Skeletal muscle cell (primary cell): ENCODE measurements around the gene GOLIM4.
"Not testable (repeated sequence)": the region's sequence is repeated elsewhere in the genome, so short reads cannot be mapped to it uniquely, and the experiment has no call there.

Experiments used
- DNase-seq: peaks from one replicate; pipeline ENCODE4 v3.0.0-alpha.2; 2010; ENCODE audit warnings: low read depth
- H3K4me3 ChIP-seq: 2 replicates; pipeline ENCODE4 v1.5.1; 2011; ENCODE audit warnings: low read depth, mild to moderate bottlenecking, control low read depth, low read length, moderate library complexity

GOLIM4 gene

GRCh38 chr3:168095611-168096209 is at the start of gene GOLIM4:
GOLIM4 (minus strand) TSS chr3:168095924; CDS start chr3:168095285, 639 bp downstream.
- peak within 1 kb of the TSS; percentile 95 for H3K4me3 ChIP-seq
- peak; percentile 96 for DNase-seq

DNA sequence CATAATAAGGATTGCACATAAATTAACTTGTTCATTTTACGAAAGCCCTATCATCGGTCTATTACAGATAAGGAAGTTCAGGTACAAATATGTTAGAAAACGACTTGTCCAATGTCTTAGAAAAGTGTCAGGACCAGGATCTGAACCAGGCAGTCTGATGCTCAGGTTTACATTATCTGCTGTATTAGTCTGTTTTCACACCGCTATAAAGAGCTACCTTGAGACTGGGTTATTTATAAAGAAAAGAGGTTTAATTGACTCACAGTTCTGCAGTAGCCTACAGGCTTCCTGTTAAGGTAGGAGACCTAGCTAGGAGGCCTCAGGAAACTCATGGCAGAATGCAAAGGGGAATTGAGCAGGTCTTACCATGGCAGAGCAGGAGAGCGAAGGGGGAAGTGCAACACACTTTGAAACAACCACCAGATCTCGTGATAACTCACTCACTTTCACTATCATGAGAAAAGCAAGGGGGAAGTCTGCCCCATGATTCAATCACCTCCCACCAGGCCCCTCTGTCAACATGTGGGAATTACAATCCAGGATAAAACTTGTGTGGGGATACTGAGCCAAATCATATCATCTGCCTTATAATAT is 45.8 kb upstream of the GOLIM4 start:
- DNase-seq = no peak
- H3K4me3 ChIP-seq = no peak overlapping the region

GRCh38 chr3:168139947-168140346 is 44.2 kb upstream of the GOLIM4 start:
- no peak overlapping the region for H3K4me3 ChIP-seq
- no peak for DNase-seq

- no peak overlapping the region for H3K4me3 ChIP-seq
Measured at GRCh38 chr3:168138421-168138820, 42.7 kb upstream of the GOLIM4 start.

GRCh38 chr3:168134931-168135330 is 39.2 kb upstream of the GOLIM4 start:
- H3K4me3 ChIP-seq = no peak overlapping the region
- no peak for DNase-seq

More at GRCh38 chr3:168138421-168138820, 42.7 kb upstream of the GOLIM4 start:
- no peak for DNase-seq

DNA sequence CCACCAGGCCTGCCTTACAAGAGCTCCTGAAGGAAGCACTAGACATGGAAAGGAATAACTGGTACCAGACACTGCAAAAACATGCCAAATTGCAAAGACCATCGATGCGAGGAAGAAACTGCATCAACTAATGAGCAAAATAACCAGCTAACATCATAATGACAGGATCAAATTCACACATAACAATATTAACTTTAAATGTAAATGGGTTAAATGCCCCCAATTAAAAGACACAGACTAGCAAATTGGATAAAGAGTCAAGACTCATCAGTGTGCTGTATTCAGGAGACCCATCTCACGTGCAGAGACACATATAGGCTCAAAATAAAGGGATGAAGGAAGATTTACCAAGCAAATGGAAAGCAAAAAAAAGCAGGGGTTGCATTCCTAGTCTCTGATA is 34.5 kb upstream of the GOLIM4 start:
- H3K4me3 ChIP-seq, DNase-seq: not testable (repeated sequence)

- DNase-seq, H3K4me3 ChIP-seq: not testable (repeated sequence)
Measured at GRCh38 chr3:168128463-168128862, 32.7 kb upstream of the GOLIM4 start.

GRCh38 chr3:168127466-168127865 is 31.7 kb upstream of the GOLIM4 start:
- no peak overlapping the region for H3K4me3 ChIP-seq
- no peak for DNase-seq

GRCh38 chr3:168124791-168125190 is 29.1 kb upstream of the GOLIM4 start:
- no peak overlapping the region for H3K4me3 ChIP-seq
- no peak for DNase-seq

- no peak for DNase-seq
- H3K4me3 ChIP-seq = no peak overlapping the region
Measured at GRCh38 chr3:168124291-168124690, 28.6 kb upstream of the GOLIM4 start.

DNA sequence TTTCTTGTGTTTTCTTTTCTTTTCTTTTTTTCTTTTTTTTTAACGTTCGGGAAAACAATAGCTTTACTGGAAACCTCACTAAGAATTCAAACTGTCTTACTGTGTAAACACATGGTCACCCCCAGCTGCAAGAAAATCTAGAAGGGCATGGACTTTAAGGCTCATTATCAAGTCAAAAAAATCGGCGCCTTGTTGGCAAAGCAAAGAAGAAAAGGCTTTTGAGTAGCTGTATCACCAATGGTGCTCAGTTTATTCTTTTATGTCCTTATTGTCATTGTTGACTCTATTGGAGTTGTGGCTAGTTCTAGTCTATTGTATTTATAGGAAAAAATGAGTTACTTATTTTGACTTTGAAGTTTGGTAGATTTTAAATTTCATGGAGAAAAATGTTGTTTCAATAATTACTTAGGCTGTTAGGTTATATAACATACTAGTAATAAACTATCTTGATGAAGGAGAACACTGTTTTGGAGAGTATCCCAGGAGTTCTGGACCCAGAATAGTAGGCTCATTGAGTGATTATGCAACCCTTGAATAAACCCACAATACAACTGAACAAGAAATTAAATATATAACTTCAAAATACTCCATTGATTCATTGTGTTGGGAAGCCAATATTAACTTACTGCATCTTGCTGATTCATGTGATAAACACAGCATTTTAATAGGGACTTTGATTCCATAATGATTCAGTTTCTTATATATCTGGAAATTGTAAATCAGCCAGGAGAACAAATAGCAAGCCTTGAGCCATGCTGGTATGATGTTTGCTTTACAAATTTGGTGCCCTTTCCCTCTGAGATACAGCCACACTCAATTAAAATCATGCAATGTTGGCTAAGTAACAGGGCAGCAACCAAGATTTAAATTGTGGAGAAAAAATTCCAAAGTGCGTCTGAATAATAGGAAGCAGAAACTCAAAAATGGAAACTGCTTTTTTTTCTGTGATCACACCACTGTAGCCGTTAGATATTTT is 27.8 kb upstream of the GOLIM4 start:
- no peak overlapping the region for H3K4me3 ChIP-seq
- no peak for DNase-seq

- no peak overlapping the region for H3K4me3 ChIP-seq
- DNase-seq = no peak
Measured at GRCh38 chr3:168121184-168122017, 25.7 kb upstream of the GOLIM4 start.

DNA sequence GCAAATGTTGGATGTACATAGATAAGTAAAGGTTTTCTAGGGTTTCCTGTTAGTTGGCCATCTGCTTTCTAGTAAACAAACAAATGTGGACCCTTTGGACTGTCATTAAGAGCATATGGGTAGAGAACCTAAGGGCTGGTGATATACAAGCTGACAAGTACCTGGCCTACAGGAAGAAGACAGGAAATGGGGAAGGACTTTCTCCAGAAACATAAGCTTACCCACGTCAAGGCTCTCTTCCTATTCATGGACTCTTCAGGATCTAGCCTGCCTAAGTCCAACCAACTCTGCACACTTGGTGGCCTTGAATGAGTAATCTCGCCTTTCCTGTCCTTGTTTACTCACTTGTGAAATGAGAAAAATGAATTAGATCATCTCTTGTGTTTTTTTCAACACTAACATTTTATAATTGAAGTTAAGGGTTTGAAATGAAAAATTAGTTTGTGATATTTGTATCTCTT is 22.2 kb upstream of the GOLIM4 start:
- no peak overlapping the region for H3K4me3 ChIP-seq

GRCh38 chr3:168117059-168117458 is 21.3 kb upstream of the GOLIM4 start:
- DNase-seq = no peak
- no peak overlapping the region for H3K4me3 ChIP-seq

More for the DNA sequence above, 22.2 kb upstream of the GOLIM4 start:
- no peak for DNase-seq

DNA sequence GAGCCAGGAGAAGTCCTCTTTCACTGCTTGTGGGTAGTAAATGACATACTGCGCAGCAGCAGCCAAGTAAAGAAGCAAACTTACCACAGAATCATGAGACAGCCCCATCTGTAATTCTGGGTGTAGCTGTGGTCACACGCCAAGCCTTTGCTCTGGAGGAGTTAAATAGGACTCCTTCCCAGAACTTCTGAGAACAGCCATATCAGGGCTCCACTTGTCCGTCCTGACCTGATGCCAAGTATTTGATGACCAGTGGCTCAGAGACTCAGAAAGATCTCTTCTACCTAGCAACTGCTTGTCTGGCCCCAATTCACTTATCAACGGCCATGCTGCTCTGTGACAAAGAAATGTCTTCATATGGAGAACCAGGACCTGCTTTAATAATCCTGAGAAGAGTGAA is 20.6 kb upstream of the GOLIM4 start:
- DNase-seq = no peak
- no peak overlapping the region for H3K4me3 ChIP-seq

GRCh38 chr3:168113848-168114247 is 18.1 kb upstream of the GOLIM4 start:
- H3K4me3 ChIP-seq = no peak overlapping the region

GRCh38 chr3:168112894-168113293 is 17.2 kb upstream of the GOLIM4 start:
- no peak overlapping the region for H3K4me3 ChIP-seq
- DNase-seq = no peak

More at GRCh38 chr3:168113848-168114247, 18.1 kb upstream of the GOLIM4 start:
- no peak for DNase-seq

DNA sequence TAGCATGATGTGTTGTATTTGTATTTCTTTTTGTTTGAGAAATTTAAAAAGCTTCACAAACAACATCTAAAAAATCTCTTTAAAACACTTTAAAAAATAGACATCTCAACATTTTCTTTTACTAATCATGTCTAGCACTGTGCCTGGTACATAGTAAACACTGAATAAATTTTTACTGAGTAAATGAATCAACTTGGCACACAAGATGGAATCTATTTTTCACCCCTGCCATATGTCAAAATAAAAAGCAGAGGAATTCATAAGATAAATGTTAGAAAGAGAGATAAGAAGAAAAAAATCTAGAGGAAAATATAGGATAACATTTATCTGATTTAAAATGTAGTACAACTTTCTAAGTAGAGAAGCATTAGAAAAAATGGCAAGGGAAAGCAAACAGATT is 8.6 kb upstream of the GOLIM4 start:
- no peak overlapping the region for H3K4me3 ChIP-seq
- no peak for DNase-seq

- H3K4me3 ChIP-seq = no peak overlapping the region
- no peak for DNase-seq
Measured at GRCh38 chr3:168102735-168103410, 7.1 kb upstream of the GOLIM4 start.
